Sigmoid colon (tissue), 7 donors: Measurements from ENCODE around the gene SLC22A24. TPM values are rescaled to one million over a fixed set of nuclear protein-coding genes. Genes with fewer than 3 reads are reported as not detected.

Experiments used
- DNase-seq: peaks from one replicate; pipeline ENCODE4 v3.0.0-alpha.2; 2019
- H3K27ac ChIP-seq, 4 donors: fragments of 200-600 bp; sonication (generic); one replicate each; pipeline ENCODE4 v1.5.1; 2016 to 2019; ENCODE audit warnings: mild to moderate bottlenecking in 1 of 4
- H3K27me3 ChIP-seq, 3 donors: fragments of 200-600 bp; sonication (generic); one replicate each; pipeline ENCODE4 v1.5.1; 2019; ENCODE audit warnings: mild to moderate bottlenecking in 1 of 3
- H3K36me3 ChIP-seq, 4 donors: fragments of 200-600 bp; sonication (generic); one replicate each; pipeline ENCODE4 v1.5.1; 2016 to 2019
- H3K4me1 ChIP-seq, 4 donors: fragments of 200-600 bp; sonication (generic); one replicate each; pipeline ENCODE4 v1.5.1; 2017 to 2019
- H3K4me3 ChIP-seq, 4 donors: fragments of 200-600 bp; sonication (generic); one replicate each; pipeline ENCODE4 v1.5.1; 2017 to 2019; ENCODE audit warnings: mild to moderate bottlenecking in 2 of 4, moderate library complexity in 1 of 4
- H3K9me3 ChIP-seq, 4 donors: fragments of 200-600 bp in 3 of 4; sonication (generic) in 3 of 4; one replicate each; pipeline versions ENCODE4 v1.5.1 to v1.6.1; 2013 to 2019
- EP300 ChIP-seq, 4 donors: sonication (generic); formaldehyde crosslinking; IDR thresholded peaks; one replicate each; pipeline ENCODE4 v1.6.1; 2017; ENCODE audit warnings: antibody characterized with exemption in 4 of 4
- POLR2A ChIP-seq, 2 donors: fragments of 450-650 bp; IDR thresholded peaks; one replicate each; pipeline ENCODE4 v1.6.1; 2016; ENCODE audit warnings: antibody characterized with exemption in 2 of 2, mild to moderate bottlenecking in 2 of 2, moderate library complexity in 2 of 2
- POLR2AphosphoS5 ChIP-seq, 4 donors: sonication (generic); formaldehyde crosslinking; IDR thresholded peaks; one replicate each; pipeline ENCODE4 v1.6.1; 2017; ENCODE audit warnings: antibody characterized with exemption in 4 of 4
- WGBS, 2 donors: extraction: QIAGEN DNeasy Blood & Tissue Kit; methylation state at CpG; one replicate each; pipeline ENCODE4 v1.1.7; 2013; 5-methylcytosine and 5-hydroxymethylcytosine counted together
- intact Hi-C: fragments of 100-400 bp; cut with DNase I; formaldehyde crosslinking; loops from one replicate; pipeline ENCODE4 v1.15.1; 2023
- polyA plus RNA-seq, 3 donors: library from polyadenylated mRNA; stranded (reverse); fragments of 200-250 nt; gene quantifications; one replicate each; pipeline ENCODE4 v1.2.3, GENCODE V29; 2013
- total RNA-seq, 4 donors: library from RNA; depleted of rRNA; stranded (reverse); fragments of >200 nt; gene quantifications; one replicate each; pipeline ENCODE4 v1.1.0, GENCODE V29; 2016
- TF ChIP-seq, protein P1 (sequence below), 4 experiments: fragments of 450-650 bp in 3 of 4; fragments of 200-600 bp in 1 of 4; IDR thresholded peaks; one replicate each; pipeline ENCODE4 v1.5.1; 2016 to 2019; ENCODE audit warnings: antibody characterized with exemption in 4 of 4, mild to moderate bottlenecking in 3 of 4, moderate library complexity in 2 of 4
- donor health status: healthy with polysubstance abuse.
- donor health status: Bipolar disorder and iron deficiency.
- donor health status: healthy.

SLC22A24 gene
- total and polyA plus RNA-seq, 7 donors = not detected

DNA sequence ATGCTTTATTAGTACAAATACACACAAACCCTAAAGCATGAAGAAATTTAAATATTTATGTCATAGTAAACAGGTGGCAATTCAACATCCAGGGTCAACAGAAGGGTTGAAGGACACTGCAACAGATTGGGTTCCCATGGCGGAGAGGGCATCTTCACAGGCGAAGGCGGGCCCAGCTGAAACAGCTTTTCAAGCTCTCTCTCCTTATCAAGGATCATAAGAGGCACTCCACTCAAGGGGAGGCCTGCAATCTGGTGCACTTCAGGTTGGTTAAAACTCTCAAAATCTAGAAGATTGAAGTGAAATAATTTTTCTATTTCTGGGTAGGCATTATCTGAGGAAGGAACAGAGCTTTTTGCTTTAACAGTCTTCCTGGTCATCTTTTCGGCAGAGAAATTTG, 111.6 kb downstream of the SLC22A24 start:
- no peaks in the 10 kb centered on the region for H3K9me3 ChIP-seq
- intact Hi-C loops = no loop called here
- TF ChIP-seq POLR2AphosphoS5 (IDR thresholded peaks at IDR 0.05) (no peak), EP300 (IDR thresholded peaks at IDR 0.05) (no peak), POLR2A (IDR thresholded peaks at IDR 0.05) (no peak)
- TF ChIP-seq, protein P1, sequence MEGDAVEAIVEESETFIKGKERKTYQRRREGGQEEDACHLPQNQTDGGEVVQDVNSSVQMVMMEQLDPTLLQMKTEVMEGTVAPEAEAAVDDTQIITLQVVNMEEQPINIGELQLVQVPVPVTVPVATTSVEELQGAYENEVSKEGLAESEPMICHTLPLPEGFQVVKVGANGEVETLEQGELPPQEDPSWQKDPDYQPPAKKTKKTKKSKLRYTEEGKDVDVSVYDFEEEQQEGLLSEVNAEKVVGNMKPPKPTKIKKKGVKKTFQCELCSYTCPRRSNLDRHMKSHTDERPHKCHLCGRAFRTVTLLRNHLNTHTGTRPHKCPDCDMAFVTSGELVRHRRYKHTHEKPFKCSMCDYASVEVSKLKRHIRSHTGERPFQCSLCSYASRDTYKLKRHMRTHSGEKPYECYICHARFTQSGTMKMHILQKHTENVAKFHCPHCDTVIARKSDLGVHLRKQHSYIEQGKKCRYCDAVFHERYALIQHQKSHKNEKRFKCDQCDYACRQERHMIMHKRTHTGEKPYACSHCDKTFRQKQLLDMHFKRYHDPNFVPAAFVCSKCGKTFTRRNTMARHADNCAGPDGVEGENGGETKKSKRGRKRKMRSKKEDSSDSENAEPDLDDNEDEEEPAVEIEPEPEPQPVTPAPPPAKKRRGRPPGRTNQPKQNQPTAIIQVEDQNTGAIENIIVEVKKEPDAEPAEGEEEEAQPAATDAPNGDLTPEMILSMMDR (IDR thresholded peaks at IDR 0.05) = no peak
- WGBS, 2 donors = 94 to 97% methylated on average over 4 of the region's 4 CpGs
- DNase-seq = no peak
- no peak overlapping the region for H3K27ac ChIP-seq
- H3K4me1 ChIP-seq = no peaks in the 10 kb centered on the region
- no peaks in the 10 kb centered on the region for H3K36me3 ChIP-seq
- no peaks in the 10 kb centered on the region for H3K27me3 ChIP-seq
- H3K4me3 ChIP-seq = no peak overlapping the region

Other genes starting within 250 kb of the SLC22A24 start
- gene CHRM1, start 222.9 kb downstream of the SLC22A24 start, total RNA-seq = under 1 TPM; 0.16 to 0.55 (median 0.38) TPM
- under 1 TPM in 1 of 3 donors, not detected in 2; 0.60 TPM for gene CHRM1, start 222.9 kb downstream of the SLC22A24 start, polyA plus RNA-seq
- gene SLC22A6, start 159.3 kb downstream of the SLC22A24 start, total RNA-seq = not detected
- not detected for gene SLC22A6, start 159.3 kb downstream of the SLC22A24 start, polyA plus RNA-seq
- not detected for gene SLC22A8, start 128.4 kb downstream of the SLC22A24 start, total RNA-seq
- gene SLC22A8, start 128.4 kb downstream of the SLC22A24 start, polyA plus RNA-seq = not detected
- not detected for gene SLC22A25, start 99.4 kb upstream of the SLC22A24 start, total RNA-seq
- gene SLC22A25, start 99.4 kb upstream of the SLC22A24 start, polyA plus RNA-seq = not detected
- gene SLC22A9, start 225.6 kb upstream of the SLC22A24 start, total RNA-seq = not detected
- gene SLC22A9, start 225.6 kb upstream of the SLC22A24 start, polyA plus RNA-seq = not detected